NCI-H1105 (cell line): ENCODE data around the gene CDH13.
A peak's percentile ranks its signal among the peaks of the same experiment; 100 is the strongest.

Experiments used
- DNase-seq: peaks from one replicate; lab custom pipeline; 2025; lab: John Stamatoyannopoulos, UW

The CDH13 gene

DNA sequence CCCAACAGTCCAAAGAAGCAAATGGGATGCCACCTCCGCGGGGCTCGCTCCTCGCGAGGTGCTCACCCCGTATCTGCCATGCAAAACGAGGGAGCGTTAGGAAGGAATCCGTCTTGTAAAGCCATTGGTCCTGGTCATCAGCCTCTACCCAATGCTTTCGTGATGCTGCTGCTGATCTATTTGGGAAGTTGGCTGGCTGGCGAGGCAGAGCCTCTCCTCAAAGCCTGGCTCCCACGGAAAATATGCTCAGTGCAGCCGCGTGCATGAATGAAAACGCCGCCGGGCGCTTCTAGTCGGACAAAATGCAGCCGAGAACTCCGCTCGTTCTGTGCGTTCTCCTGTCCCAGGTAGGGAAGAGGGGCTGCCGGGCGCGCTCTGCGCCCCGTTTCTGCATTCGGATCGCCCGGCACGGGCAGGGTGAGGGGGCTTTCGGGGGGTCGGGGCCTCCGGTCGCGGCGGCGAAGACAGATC is at the start of gene CDH13:
CDH13 (plus strand) TSS at position 179 of the 471 bp plus-strand sequence.
- DNase-seq: no peak

DNA sequence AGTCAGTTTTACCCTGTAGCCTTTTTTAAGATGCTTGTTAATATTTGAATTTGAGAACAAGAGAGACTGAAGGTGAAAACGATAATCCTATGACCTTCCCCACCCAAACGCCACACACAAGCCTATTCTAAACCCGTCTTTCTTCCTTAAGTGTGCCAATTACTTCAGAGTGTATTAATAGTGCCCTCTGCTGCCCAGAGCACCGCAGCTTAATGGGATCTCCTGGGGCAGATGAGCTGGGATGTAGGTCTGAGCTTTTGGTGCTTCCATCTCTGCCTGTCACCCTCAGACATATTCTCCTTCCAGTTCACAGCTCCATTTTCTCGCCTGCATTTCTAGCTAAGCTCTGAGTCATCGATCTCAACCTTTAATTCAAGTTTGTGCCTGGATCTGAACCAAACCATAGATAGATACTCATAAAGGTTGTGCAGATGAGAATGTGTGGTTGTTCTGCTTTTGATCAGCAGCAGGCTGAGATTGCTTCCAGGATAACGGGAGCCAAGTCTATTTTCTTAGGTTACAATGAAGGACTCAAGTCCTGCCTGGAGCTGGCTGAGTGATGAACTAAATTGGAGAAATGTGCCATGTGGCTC is 46.4 kb upstream of the CDH13 start:
- peak; percentile 27 for DNase-seq

DNA sequence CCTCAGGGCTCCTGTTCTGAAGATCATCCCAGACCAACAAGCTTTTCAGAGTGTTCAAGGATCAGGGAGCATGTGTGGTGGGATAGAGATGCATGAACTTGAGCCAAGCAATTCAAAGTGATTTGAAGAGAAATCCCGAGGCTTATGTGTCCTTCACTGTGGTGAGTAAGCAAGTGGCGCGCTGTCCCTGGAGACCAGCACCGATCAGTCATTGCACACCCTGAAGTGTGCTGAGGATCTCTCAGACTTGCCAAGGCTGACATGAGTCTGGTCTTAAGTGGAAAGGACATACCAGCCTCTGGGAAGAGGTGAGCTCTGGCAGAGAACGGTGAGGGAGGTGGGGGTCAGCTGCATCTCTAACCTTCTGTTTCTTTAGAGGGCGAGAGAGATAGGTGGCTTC is 43.8 kb upstream of the CDH13 start:
- DNase-seq: no peak

DNA sequence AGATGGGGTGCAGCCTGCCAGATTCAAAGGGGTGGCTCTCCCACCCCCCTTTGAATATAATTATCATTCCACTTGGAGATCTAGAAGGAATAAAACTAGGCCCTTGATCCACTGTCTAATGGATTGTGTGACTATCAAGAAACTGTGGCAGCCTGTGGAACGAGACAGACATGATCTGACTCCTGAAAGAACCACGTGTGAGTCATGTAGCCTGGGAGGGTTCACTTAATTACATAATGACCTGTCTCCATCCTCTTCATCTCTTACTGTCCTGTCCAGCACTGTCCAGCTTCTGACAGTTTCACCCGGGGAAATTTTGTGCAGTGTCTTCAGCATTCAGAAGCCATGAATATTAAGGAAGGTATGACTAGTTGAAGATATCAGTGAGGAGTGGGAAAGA is 43.3 kb upstream of the CDH13 start:
- DNase-seq: no peak

DNA sequence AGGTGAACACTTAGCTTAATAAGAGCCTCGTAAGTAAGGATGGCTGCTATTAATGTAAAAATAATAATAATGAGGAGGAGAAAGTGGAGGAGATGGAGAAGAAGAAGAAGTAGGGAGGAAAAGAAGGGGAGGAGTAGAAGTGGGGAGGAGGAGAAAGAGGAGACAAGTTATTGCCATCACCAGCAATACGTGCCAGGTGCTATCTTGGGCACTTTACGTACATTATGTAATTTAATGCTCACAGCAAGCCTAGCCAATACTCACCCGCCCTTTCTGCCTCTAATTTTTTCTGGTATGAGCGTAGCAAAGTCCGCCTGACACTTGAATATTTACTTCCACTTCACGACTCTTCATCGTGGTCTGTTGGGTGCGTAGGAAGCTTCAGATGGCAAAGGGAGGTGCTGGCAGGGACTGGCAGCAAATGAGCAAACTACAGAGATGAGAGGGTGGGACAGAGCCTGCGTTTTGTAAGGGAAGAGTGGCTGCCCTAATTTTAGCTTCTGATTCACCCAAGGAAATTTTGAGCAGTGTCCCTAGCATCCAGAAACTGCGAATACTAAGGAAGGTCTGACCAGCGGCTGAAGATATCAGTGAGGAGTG is 42.1 kb upstream of the CDH13 start:
- no peak for DNase-seq

DNA sequence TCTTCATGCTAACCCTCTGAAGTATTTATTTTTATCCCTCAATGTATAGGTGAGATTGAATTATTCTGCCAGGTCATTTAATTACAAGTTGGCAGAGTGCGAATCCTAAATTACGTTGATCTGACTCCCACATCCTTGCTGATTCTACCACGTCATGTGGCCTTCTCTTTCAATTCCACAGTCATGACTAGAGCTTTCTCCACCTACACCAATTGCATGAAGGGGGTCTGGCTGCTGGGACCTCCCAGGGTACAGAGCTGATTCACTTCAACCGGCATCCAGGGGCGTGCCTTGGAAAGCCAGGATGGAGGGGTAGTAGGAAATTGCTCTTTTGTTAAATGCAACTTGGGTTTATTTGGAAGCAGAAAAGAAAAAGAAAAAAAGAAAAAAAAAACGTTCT is 41.1 kb upstream of the CDH13 start:
- DNase-seq: no peak

DNA sequence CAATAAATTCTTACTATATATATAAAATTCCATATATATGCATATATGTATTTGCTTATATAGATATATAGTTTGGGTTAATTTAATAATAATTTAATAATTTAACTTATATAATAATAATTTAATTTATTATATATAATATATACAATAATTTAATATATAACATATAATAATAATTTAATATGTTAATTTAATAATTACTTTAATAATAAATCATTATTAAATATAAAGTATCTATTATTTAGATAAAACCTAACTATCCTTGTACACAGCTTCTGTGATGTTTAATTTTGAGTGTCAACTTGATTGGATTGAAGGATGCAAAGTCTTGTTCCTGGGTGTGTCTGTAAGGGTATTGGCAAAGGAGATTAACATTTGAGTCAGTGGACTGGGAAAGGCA is 40.6 kb upstream of the CDH13 start:
- no peak for DNase-seq

DNA sequence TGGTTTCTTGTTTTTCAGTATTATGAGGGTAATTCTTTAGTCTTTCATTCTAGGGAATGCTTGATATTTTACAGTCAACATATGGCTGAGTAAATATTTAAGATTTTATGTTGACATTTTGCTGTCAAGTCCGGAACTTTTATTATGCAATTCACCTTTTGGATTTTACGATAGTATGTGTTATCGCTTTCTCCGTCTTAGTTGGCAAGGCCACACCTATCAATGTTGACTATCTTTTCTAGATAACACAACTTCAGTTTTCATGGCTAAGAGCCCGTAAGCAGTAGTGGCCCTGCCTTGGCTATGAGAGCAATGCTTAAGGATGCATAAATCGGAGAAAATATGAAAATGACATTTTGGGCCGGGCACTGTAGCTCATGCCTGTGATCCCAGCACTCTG is 39.5 kb upstream of the CDH13 start:
- no peak for DNase-seq

DNA sequence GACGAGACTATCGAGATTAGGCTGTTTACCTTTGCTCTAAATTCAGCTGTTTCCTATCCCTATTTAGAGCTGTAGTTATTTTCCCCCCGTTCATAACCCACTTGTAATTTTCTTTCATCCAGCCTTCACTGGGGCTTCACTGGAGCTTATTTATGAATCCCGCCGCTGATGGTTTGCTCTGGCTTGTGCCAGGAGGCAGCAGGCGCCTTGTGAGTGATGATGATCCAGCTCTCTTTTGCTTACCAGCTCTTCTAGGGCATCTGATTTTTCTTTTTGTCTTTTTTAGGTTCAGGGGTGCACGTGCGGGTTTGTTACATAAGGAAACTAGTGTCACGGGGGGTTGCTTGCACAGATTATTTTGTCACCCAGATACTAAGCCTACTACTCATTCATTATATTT is 37.4 kb upstream of the CDH13 start:
- no peak for DNase-seq

DNA sequence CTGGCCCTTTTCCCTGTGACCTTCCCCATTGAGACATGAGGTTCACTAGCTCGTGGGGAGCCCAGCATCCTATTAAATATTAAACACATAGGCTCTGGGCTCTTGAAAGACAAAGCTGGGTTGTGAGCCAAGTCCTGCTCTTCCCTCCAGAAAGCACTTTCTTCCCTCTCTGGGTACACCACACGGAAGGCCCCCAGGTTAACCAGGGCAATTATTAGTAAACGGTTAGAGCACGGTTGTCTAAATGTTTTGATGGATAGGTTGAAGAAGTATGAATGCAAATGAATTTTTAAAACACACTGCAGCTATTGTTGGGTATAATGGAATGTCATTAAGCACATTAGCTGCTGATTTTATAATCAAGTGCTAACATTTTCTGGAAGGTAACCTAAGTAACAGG is 32.7 kb upstream of the CDH13 start:
- DNase-seq: no peak

DNA sequence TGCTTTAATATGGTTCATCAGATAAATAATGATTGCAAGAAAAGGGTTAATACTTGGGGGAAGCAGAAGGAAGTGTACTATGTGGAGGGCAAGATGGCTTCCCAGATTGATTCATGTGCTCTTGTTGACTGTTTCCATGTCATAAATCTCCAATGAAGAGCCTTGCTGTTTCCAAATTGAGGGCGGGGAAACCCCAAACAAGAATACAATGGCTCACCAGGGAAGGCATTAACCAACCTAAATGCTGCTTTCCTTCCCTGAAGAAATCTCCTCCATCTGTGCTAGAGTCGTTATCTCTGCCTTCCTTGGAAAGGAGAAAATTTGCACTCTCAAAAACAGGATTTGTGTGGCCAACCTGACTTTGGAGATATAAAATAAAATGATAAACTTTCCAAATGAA is 28.0 kb upstream of the CDH13 start:
- DNase-seq: no peak

DNA sequence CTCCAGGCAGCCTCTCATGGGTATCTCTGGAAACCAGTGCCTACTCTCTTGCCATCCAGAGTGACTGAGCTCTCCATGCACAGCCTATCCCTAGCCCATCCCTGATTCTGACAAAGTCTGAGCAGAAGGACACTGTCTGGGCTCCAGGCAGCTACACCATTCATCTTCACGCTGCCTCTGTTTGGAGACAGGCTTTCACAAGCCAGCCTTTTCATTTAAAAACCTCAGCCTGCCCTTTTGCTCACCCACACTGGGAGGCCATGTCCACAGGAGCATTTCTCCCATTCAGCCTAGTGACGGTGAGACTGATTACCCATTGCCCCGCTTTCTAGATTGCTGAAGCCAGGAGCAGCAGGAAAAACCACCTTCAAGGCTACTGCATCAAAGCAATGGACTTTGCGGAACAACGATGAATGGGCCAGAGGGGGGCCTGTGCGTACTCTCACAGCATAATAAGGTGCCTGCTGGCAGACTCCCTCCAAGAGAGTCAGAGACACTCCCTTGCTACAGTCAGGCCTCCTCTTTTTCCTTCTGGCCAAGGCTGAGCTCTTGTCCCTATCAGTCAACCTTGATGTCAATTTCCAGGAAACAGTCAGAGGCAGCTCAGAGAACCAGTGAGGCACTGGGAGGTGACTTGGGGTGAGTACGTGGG is 24.7 kb upstream of the CDH13 start:
- DNase-seq: no peak

DNA sequence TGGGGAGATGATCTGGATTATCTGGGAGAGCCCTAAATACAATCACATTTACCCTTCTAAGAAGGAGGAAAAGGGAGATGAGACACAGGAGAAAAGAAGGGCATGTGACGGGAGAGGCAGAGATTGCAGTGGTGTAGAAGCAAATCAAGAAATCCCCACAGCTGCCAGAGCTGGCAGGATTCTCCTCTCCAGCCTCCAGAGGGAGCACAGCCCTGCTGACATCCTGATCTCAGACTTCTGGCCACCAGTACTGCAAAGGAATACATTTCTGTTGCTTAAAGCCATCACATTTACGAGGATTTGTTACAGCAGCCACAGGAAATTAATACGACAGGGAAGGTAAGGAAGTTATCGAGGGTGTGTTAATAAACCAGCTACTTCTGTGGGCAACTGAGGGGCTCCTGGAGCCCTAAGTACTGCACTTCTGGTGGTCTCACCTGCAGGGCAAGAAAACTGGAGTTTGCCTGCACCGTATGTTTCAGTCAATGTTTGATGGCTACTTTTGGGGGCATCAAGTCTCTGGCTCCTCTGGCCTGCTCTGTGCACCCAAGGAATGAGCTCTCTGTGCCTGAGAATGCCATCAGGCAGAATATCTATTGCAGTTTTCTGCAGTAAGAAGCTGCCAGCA is 22.9 kb upstream of the CDH13 start:
- DNase-seq: no peak

DNA sequence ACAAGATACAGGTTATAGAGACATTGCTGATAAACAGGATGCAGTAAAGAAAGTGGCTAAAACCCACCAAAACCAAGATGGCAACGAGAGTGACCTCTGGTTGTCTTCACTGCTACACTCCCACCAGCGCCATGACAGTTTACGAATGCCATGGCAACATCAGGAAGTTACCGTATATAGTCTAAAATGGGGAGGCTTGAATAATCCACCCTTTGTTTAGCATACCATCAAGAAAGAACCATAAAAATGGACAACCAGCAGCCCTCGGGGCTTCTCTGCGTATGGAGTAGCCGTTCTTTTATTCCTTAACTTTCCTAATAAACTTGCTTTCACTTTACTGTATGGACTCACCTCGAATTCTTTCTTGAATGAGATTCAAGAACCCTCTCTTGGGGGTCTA is 21.7 kb upstream of the CDH13 start:
- no peak for DNase-seq

DNA sequence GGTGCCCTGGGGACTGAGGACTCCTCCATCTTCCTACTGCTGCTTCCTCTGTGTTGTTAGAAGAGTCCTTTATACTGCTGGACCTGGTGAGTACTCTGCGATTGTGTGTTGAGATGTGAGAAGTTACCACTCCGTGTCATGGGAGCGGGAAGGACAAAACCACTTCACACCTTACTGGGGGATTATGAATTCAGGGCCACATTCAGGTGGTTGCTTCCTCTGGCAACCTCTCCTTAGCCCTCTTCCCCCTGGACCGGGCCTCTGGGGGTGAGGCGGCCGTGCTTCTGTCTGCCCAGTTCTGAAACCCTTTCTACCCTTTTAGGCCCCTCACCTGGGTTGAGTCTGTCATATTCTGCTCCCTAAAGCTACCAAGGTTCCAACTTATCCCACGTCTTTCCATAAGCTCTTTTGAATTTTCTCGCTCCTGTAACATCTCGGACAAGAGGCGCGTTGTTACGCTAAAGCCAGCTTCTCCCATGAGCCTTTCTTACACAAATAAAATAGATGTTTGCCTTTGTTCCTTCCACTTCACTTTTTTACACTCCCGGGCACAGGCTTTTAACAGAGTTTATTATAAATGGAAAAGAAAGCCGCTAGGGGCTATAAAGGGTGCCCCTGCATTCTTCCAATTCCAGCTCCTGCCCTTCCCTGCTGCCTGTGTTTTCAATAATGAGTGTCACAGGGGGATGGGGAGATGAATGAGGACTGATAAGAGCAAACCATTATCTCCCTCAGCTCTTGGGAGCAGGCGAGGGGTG is 20.7 kb upstream of the CDH13 start:
- no peak for DNase-seq

DNA sequence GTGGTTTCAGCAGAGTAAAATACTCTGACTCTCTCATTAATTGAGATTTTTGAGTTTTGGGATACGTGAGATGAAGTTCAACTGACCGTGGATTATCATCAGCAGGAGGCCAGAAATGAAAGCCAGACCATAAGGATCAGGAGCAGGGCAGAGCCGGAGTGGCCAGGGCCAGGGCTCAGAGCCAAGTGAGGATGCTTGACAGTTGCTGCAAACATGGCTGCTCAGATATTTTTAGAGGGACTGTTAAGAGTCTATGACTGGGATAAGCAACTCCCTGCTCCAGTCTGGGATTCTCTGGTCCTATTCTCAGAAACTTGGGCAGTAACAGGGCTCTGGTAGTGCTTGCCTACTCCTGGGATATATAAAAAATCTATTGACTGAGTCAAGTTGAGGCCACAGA is 17.6 kb upstream of the CDH13 start:
- DNase-seq: no peak

DNA sequence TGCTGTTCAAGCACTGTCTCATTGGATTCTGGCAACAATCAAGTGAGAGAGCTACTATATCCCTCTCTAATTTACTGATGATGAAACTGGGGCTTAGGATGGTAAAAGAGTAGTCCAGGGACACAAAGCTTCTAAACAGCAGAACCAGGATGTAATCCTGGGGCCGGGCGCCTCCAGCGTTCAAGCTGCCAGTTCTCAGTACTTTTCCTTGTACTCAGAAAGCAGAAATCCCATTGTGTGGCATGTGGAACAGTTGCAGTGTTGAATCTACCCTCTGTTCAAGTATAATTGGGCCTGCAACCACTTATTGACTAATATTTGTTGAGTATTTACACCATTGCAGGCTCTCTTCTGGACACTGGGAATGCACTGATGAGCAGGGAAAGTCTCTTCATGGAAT is 14.5 kb upstream of the CDH13 start:
- no peak for DNase-seq

DNA sequence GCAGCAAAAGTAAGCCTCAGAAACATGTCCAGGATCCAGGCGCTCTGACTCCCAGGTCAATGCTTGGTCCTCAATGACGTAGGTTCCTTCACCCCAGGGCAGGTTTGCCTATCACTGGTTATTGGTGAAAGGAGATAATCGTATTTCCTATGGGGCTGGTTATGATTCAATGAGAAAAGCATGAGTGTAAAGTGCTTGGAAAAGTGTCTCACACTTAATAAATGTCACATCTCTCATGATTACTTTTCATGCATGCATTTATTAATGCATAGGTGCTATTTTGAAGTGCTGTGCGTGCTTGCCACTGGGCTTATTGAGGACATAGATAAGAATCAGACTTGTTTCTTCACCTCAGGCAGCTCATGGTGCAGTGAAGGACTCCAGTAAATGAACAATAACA is 10.4 kb upstream of the CDH13 start:
- DNase-seq: no peak

DNA sequence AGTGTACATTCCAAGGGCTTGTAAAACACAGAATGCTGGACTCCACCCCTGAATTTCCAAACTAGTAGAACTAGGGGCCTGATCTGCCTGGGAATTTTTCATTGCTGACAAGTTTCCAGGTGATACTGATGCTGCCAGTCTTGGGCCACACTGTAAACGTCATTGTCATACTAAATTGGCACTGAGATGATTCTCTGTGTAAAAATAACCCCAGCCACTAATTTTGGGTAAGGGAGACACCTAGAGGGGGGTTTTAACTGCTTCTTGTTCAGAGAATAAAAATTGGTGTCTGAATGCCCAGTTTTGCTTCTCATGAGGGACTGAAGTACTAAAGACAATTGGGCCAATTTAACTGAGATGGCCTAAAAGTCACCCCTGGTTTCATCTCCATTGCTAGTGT is 5.0 kb upstream of the CDH13 start:
- DNase-seq: no peak

DNA sequence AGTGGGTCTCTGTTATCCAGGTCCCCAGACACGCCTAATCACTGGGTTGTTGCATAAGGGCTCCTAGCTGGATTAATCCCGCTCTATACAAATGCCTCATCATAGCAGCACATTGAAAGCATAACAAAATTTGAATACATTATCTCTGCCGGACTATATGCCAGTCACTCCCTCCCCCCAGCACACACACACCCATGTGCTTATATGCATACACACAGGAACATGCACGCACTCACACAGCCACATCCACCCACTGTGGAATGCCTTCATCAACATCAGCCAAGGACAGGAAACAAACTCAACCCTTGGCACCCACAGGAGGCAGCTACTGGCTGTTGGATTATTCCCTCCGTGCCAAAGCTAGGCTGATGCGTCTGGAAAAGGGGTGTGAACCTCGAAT is 3.5 kb upstream of the CDH13 start:
- no peak for DNase-seq

DNA sequence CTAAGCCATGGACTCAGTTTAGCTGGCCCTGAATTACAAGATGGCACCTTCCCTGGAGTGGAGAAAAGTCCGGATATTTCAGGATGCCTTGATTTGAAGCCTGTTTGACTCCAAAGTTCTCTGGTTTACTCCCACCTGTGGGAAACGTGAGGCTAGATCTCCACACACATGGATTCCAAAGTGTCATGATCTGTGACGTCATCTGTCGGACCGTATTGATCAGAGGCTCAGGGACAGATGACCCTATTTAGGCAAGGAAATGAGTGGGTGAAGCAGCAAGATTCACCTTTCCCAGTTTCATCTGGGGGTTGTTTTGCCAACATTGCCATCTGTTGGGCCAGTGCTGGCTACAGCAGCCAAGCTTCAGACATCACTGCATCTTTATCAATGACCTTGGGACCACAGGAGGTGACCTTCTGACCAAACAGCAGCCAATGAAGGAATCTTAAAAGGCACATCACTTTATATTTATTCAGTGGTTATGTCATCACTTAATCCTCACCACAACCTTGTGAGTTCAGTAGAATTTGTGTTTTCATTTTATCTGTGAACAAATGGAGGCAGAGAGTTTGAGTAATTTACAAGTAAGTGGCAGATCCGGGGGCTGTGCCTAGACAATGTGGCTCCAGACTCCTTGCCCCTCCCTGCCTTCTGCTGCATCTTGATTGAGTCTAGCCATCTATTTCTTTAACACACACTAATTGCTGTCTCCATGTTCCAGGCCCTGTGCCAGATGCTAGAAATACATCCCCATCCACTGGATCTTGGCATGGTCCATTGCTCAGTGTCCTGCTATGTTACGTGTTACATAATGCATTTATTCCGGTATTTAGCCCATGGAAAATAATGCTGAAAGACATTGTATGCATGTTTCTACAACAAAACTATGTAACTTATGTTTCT is 1.5 kb upstream of the CDH13 start:
- no peak for DNase-seq

DNA sequence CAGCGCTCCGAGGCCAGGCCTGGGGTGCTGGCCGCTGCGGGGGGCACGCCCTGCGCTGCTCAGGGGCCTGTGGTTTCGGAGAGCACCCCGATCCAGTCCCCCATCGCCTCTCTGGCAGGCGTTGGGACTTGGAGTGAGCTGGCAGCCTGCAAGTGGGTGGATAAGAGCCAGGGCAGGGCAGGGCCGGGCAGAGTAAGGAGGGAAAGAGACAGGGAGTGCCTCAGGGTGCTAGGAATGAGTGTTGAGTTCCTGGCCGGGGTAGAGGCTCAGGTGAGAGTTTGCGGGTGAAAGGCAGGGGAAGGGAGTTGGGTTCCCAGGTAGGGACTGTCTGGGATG is 1.3 kb downstream of the CDH13 start:
- DNase-seq: no peak
